Hepatocyte (in vitro differentiated cells): ENCODE data around the gene VWCE. TPM values are rescaled to one million over a fixed set of nuclear protein-coding genes. Genes with fewer than 3 reads are reported as not detected.
A peak's percentile ranks its signal among the peaks of the same experiment; 100 is the strongest.

Experiments
- DNase-seq: peaks from one replicate; pipeline ENCODE4 v3.0.0-alpha.2; 2016; ENCODE audit warnings: low spot score
- H2AFZ ChIP-seq: fragments of 200-600 bp; sonication (generic); 2 replicates; pipeline ENCODE4 v1.6.0; 2016; ENCODE audit warnings: antibody characterized with exemption, mild to moderate bottlenecking
- H3K27ac ChIP-seq: fragments of 200-600 bp; sonication (generic); 2 replicates; pipeline ENCODE4 v1.5.1; 2016; ENCODE audit warnings: mild to moderate bottlenecking
- H3K27me3 ChIP-seq: fragments of 200-600 bp; sonication (generic); 2 replicates; pipeline ENCODE4 v1.6.1; 2016
- H3K36me3 ChIP-seq: fragments of 200-600 bp; sonication (generic); replicated peaks from 2 replicates; pipeline ENCODE4 v1.5.1; 2016; ENCODE audit warnings: low read depth; ENCODE audit not compliant: insufficient read depth
- H3K4me1 ChIP-seq: fragments of 200-600 bp; sonication (generic); 2 replicates; pipeline ENCODE4 v1.5.1; 2016; ENCODE audit warnings: mild to moderate bottlenecking, moderate library complexity; ENCODE audit not compliant: insufficient read depth
- H3K4me2 ChIP-seq: fragments of 200-600 bp; sonication (generic); 2 replicates; pipeline ENCODE4 v1.6.0; 2016
- H3K4me3 ChIP-seq: fragments of 200-600 bp; sonication (generic); 2 replicates; pipeline ENCODE4 v1.5.1; 2016; ENCODE audit warnings: mild to moderate bottlenecking
- H3K79me2 ChIP-seq: fragments of 200-600 bp; sonication (generic); 2 replicates; pipeline ENCODE4 v1.6.0; 2017; ENCODE audit warnings: mild to moderate bottlenecking
- H3K9me2 ChIP-seq: fragments of 200-600 bp; sonication (generic); replicated peaks from 2 replicates; pipeline ENCODE4 v1.6.0; 2017; ENCODE audit warnings: mild to moderate bottlenecking; ENCODE audit not compliant: insufficient read depth
- H3K9me3 ChIP-seq: fragments of 200-600 bp; sonication (generic); 2 replicates; pipeline ENCODE4 v1.5.1; 2016; ENCODE audit warnings: low read depth, mild to moderate bottlenecking
- H4K20me1 ChIP-seq: fragments of 200-600 bp; sonication (generic); 2 replicates; pipeline ENCODE4 v1.6.0; 2016; ENCODE audit warnings: mild to moderate bottlenecking; ENCODE audit not compliant: insufficient read depth, poor library complexity, severe bottlenecking
- CTCF ChIP-seq: fragments of 200-600 bp; sonication (generic); IDR thresholded peaks from 2 replicates; pipeline ENCODE4 v1.5.1; 2016; ENCODE audit warnings: antibody characterized with exemption, mild to moderate bottlenecking; ENCODE audit not compliant: poor library complexity
- EZH2 ChIP-seq: fragments of 200-600 bp; sonication (generic); IDR thresholded peaks from 2 replicates; pipeline ENCODE4 v1.6.1; 2016; ENCODE audit warnings: antibody characterized with exemption, mild to moderate bottlenecking, borderline replicate concordance
- EZH2phosphoT487 ChIP-seq: fragments of 200-600 bp; sonication (generic); IDR thresholded peaks from one replicate; pipeline ENCODE4 v1.6.1; 2018; ENCODE audit warnings: antibody characterized with exemption, mild to moderate bottlenecking, low read depth, moderate library complexity; ENCODE audit not compliant: unreplicated experiment, severe bottlenecking
- WGBS: methylation state at CpG from one replicate; pipeline ENCODE4 v1.1.6; 2016; ENCODE audit warnings: low lambda C conversion rate; ENCODE audit errors: missing lambda C conversion rate; 5-methylcytosine and 5-hydroxymethylcytosine counted together
- polyA plus RNA-seq: library from polyadenylated mRNA; unstranded; fragments of >200 nt; fragmentation: Nextera tagmentation; extraction: Ambion mirVana; gene quantifications from 2 replicates; pipeline ENCODE4 v1.2.1, GENCODE V29; 2016
- total RNA-seq: library from RNA; depleted of rRNA; stranded (reverse); fragments of >200 nt; gene quantifications from 2 replicates; pipeline ENCODE4 v1.2.3, GENCODE V29; 2014

The VWCE gene
- total and polyA plus RNA-seq, 2 experiments from 2014 or later: 6.7 to 13.4 TPM

GRCh38 chr11:61295596-61295926 lies 445 bp upstream of the VWCE start:
- no peaks in the 10 kb centered on the region for H4K20me1 ChIP-seq
- no peaks in the 10 kb centered on the region for H3K9me3 ChIP-seq
- peak overlapping the region; percentile 66 for H2AFZ ChIP-seq
- 64% methylated on average over 12 of the region's 12 CpGs for WGBS
- peaks cover 14% of the 10 kb centered on the region for H3K4me1 ChIP-seq
- H3K79me2 ChIP-seq: peaks cover 10% of the 10 kb centered on the region
- no peaks in the 10 kb centered on the region for H3K27me3 ChIP-seq
- no peaks in the 10 kb centered on the region for H3K9me2 ChIP-seq
- H3K4me2 ChIP-seq: peak overlapping the region; percentile 98
- no peak for DNase-seq
- no peaks in the 10 kb centered on the region for H3K36me3 ChIP-seq
- peak overlapping the region; percentile 61 for H3K4me3 ChIP-seq
- H3K27ac ChIP-seq: peak overlapping the region; percentile 63
- no peak for TF ChIP-seq EZH2phosphoT487
- TF ChIP-seq EZH2: no peak
- TF ChIP-seq CTCF: no peak

- Histone ChIP-seq H3K9me3 (no peaks in the 10 kb centered on the region), H4K20me1 (no peaks in the 10 kb centered on the region), H3K4me3 (peak overlapping the region; percentile 61), H3K4me1 (peaks cover 14% of the 10 kb centered on the region), H3K27me3 (no peaks in the 10 kb centered on the region), H3K79me2 (peaks cover 10% of the 10 kb centered on the region), H2AFZ (peak overlapping the region; percentile 66), H3K27ac (peak overlapping the region; percentile 63), H3K36me3 (no peaks in the 10 kb centered on the region), H3K4me2 (peak overlapping the region; percentile 98), H3K9me2 (no peaks in the 10 kb centered on the region)
- TF ChIP-seq EZH2 (no peak), CTCF (no peak), EZH2phosphoT487 (no peak)
- 2% methylated on average over 60 of the region's 60 CpGs for WGBS
- peak; percentile 80 for DNase-seq
Observed at GRCh38 chr11:61293867-61294716, 1.0 kb downstream of the VWCE start.

DNA sequence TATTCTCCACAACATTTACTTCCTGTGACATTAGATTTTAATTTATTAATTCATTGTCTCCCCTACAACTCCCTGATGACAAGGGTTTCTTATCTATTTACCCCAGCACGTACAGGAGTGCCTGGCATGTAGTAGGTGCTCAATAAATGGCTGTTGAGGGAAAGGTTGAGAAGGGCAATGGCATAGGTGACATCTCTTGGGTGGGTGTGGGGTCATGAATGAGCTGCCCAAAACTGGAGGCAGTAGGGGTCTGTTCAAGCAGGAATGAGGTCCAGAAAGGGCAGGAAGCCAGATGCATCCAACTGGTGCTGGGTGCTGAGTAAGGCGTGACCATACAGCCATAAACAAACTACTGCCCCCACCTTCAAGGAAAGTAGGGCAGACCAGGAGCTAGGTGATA lies 2.8 kb downstream of the VWCE start:
- Histone ChIP-seq H3K36me3 (no peaks in the 10 kb centered on the region), H3K27ac (no peak overlapping the region), H3K4me2 (no peak overlapping the region), H3K9me3 (no peaks in the 10 kb centered on the region), H3K9me2 (no peaks in the 10 kb centered on the region), H3K4me3 (no peak overlapping the region), H3K4me1 (peaks cover 14% of the 10 kb centered on the region), H3K79me2 (peaks cover 10% of the 10 kb centered on the region), H3K27me3 (no peaks in the 10 kb centered on the region), H4K20me1 (no peaks in the 10 kb centered on the region), H2AFZ (no peak overlapping the region)
- no peak for DNase-seq
- WGBS: 93% methylated on average over 2 of the region's 2 CpGs
- no peak for TF ChIP-seq CTCF
- TF ChIP-seq EZH2phosphoT487: no peak
- TF ChIP-seq EZH2: no peak
